MM.1S (cell line): ENCODE results near the gene GJD4.

Experiments used
- CTCF ChIP-seq: fragments of 300-600 bp; sonication (generic); IDR thresholded peaks from 2 replicates; pipeline ENCODE4 v1.5.1; 2016; ENCODE audit warnings: antibody characterized with exemption, low read length, mixed read lengths
- EZH2 ChIP-seq: fragments of 300-600 bp; sonication (generic); optimal IDR thresholded peaks from 2 replicates; pipeline ENCODE3; 2017; ENCODE audit warnings: low read depth, mild to moderate bottlenecking, antibody characterized with exemption, low read length, mixed read lengths

GRCh38 chr10:35578618-35578956, 26.6 kb upstream of the GJD4 start:
- no peak for TF ChIP-seq CTCF
- TF ChIP-seq EZH2, result no peak
